NCI-H345 treated with DMSO at 0.1 percent for 48 hours (cell line): Measurements from ENCODE around the gene PRR15L.
"Not testable (repeated sequence)": the region's sequence is repeated elsewhere in the genome, so short reads cannot be mapped to it uniquely, and the experiment has no call there.

Experiments
- DNase-seq: peaks from one replicate; lab custom pipeline; 2025; ENCODE audit not compliant: unreplicated experiment; lab: John Stamatoyannopoulos, UW

PRR15L gene

GRCh38 chr17:47941246-47942095 lies 16.2 kb downstream of the PRR15L start, which contains the start of gene PNPO:
PNPO (plus strand) TSS chr17:47941571; CDS start chr17:47941676, 105 bp downstream.
- DNase-seq, result peak; percentile 91

- no peak for DNase-seq
Measured at GRCh38 chr17:47937941-47938340, 19.7 kb downstream of the PRR15L start.

GRCh38 chr17:47935961-47936360 lies 21.7 kb downstream of the PRR15L start:
- DNase-seq, result no peak

GRCh38 chr17:47935468-47935867 lies 22.2 kb downstream of the PRR15L start:
- DNase-seq, result not testable (repeated sequence)

- no peak for DNase-seq
Measured at GRCh38 chr17:47934856-47935255, 22.8 kb downstream of the PRR15L start.

GRCh38 chr17:47931848-47932247 lies 25.8 kb downstream of the PRR15L start:
- DNase-seq, result no peak

- DNase-seq, result no peak
Measured at GRCh38 chr17:47929218-47930000, 28.3 kb downstream of the PRR15L start.

- no peak for DNase-seq
Measured at GRCh38 chr17:47928415-47928814, 29.3 kb downstream of the PRR15L start.

- no peak for DNase-seq
Measured at GRCh38 chr17:47927821-47928400, 29.8 kb downstream of the PRR15L start.

GRCh38 chr17:47925678-47925988 lies 32.0 kb downstream of the PRR15L start:
- DNase-seq, result no peak

- no peak for DNase-seq
Measured at GRCh38 chr17:47924785-47925677, 32.7 kb downstream of the PRR15L start.

- not testable (repeated sequence) for DNase-seq
Measured at GRCh38 chr17:47919889-47920288, 37.8 kb downstream of the PRR15L start.

- no peak for DNase-seq
Measured at GRCh38 chr17:47918991-47919390, 38.7 kb downstream of the PRR15L start.

- DNase-seq, result no peak
Measured at GRCh38 chr17:47918006-47918405, 39.7 kb downstream of the PRR15L start.

- DNase-seq, result no peak
Measured at GRCh38 chr17:47917581-47917980, 40.1 kb downstream of the PRR15L start.

- no peak for DNase-seq
Measured at GRCh38 chr17:47916489-47917208, 41.0 kb downstream of the PRR15L start.

- no peak for DNase-seq
Measured at GRCh38 chr17:47915776-47916398, 41.8 kb downstream of the PRR15L start.

GRCh38 chr17:47914306-47914948 lies 43.3 kb downstream of the PRR15L start:
- no peak for DNase-seq

- DNase-seq, result no peak
Measured at GRCh38 chr17:47913050-47913449, 44.6 kb downstream of the PRR15L start.
